Caco-2 (cell line): ENCODE data around the gene KRT27. TPM values are rescaled to one million over a fixed set of nuclear protein-coding genes. Genes with fewer than 3 reads are reported as not detected.

Experiments
- BruUV-seq: library from RNA; stranded (reverse); fragments of 400-500 nt; replicated peaks from 2 replicates; lab custom pipeline; 2021; lab: Mats Ljungman, UMichigan
- CTCF ChIA-PET: fragments of 300-600 bp; sonication (Branson Sonifier 250); formaldehyde crosslinking; loops from one replicate; lab custom pipeline; 2022; ENCODE audit warnings: antibody characterized with exemption; lab: Charles Lee
- POLR2A ChIA-PET: fragments of 300-600 bp; sonication (Branson Sonifier 250); formaldehyde crosslinking; loops from one replicate; lab custom pipeline; 2022; ENCODE audit warnings: antibody characterized with exemption; lab: Charles Lee
- DNase-seq, 2 experiments: peaks; one replicate each; pipeline versions ENCODE4 v3.0.0 to v3.0.0-alpha.2; 2020 to 2022
- H3K27me3 ChIP-seq: replicated peaks from 2 replicates; pipeline ENCODE4 v1.6.0; 2011; ENCODE audit warnings: low read length; ENCODE audit not compliant: control insufficient read depth, insufficient read depth
- H3K36me3 ChIP-seq: 2 replicates; pipeline ENCODE4 v1.5.1; 2011; ENCODE audit warnings: low read length; ENCODE audit not compliant: control insufficient read depth, insufficient read depth
- H3K4me1 ChIP-seq: fragments of 250-450 bp; sonication (Bioruptor Pico); 2 replicates; pipeline ENCODE4 v1.5.1; 2020; ENCODE audit warnings: mild to moderate bottlenecking
- H3K4me3 ChIP-seq: 2 replicates; pipeline ENCODE4 v1.5.1; 2011; ENCODE audit warnings: low read depth, mild to moderate bottlenecking, control low read depth, low read length
- H3K9me3 ChIP-seq: fragments of 250-450 bp; sonication (Bioruptor Pico); 2 replicates; pipeline ENCODE4 v1.5.1; 2020; ENCODE audit warnings: mild to moderate bottlenecking, moderate library complexity
- H3K27ac Mint-ChIP-seq: one replicate; pipeline ENCODE4 v1.8.0; 2022; ENCODE audit warnings: mixed read lengths; ENCODE audit not compliant: unreplicated experiment
- H3K27me3 Mint-ChIP-seq: one replicate; pipeline ENCODE4 v1.8.0; 2022; ENCODE audit warnings: mixed read lengths; ENCODE audit not compliant: insufficient read depth, unreplicated experiment
- H3K36me3 Mint-ChIP-seq: one replicate; pipeline ENCODE4 v1.8.0; 2022; ENCODE audit warnings: mild to moderate bottlenecking, mixed read lengths; ENCODE audit not compliant: insufficient read depth, unreplicated experiment
- H3K4me1 Mint-ChIP-seq: one replicate; pipeline ENCODE4 v1.8.0; 2022; ENCODE audit warnings: low read depth, mixed read lengths; ENCODE audit not compliant: unreplicated experiment
- H3K4me3 Mint-ChIP-seq: one replicate; pipeline ENCODE4 v1.8.0; 2022; ENCODE audit warnings: mild to moderate bottlenecking, moderate library complexity, mixed read lengths; ENCODE audit not compliant: unreplicated experiment
- H3K9me3 Mint-ChIP-seq: one replicate; pipeline ENCODE4 v1.8.0; 2022; ENCODE audit warnings: mixed read lengths; ENCODE audit not compliant: unreplicated experiment
- CTCF ChIP-seq, 2 experiments: fragments of 200-600 bp in 1 of 2; IDR thresholded peaks; 1 replicate in 1 of 2; 2 replicates in 1 of 2; pipeline versions ENCODE4 v1.5.1 to v1.8.0; 2011 to 2022; ENCODE audit warnings: antibody characterized with exemption in 1 of 2, control low read depth in 1 of 2, inconsistent platforms in 1 of 2, low read depth in 1 of 2, low read length in 1 of 2, mild to moderate bottlenecking in 1 of 2, moderate library complexity in 1 of 2; ENCODE audit not compliant: insufficient read depth in 1 of 2, severe bottlenecking in 1 of 2, unreplicated experiment in 1 of 2
- intact Hi-C: fragments of 100-400 bp; cut with micrococcal nuclease; formaldehyde crosslinking; loops from one replicate; pipeline ENCODE4 v1.10.0; 2022; ENCODE audit not compliant: unreplicated experiment
- total RNA-seq: library from RNA; stranded (reverse); gene quantifications from 2 replicates; pipeline ENCODE4 v1.2.3, GENCODE V29; 2022

KRT27 gene
- total RNA-seq, 1 experiment from 2014 or later: not detected

GRCh38 chr17:40801157-40801556 is 18.8 kb upstream of the KRT27 start:
- no peak for DNase-seq
- intact Hi-C loops: loop anchor here (5.0 kb wide), 3 partner anchors 51 to 846 kb away; no protein-coding TSS in a partner anchor
- ChIA-PET POLR2A (no interaction called here), CTCF (no interaction called here)
- no peaks in the 10 kb centered on the region for H3K36me3 Mint-ChIP-seq
- H3K4me3 Mint-ChIP-seq: no peak overlapping the region
- no peak overlapping the region for H3K27ac Mint-ChIP-seq
- H3K27me3 ChIP-seq: no peaks in the 10 kb centered on the region
- TF ChIP-seq CTCF (IDR thresholded peaks at IDR 0.05; ENCODE audit: insufficient read depth in 1 of 2, low read depth in 1 of 2, low read length in 1 of 2, severe bottlenecking in 1 of 2, unreplicated experiment in 1 of 2): no peak
- no peaks in the 10 kb centered on the region for H3K9me3 Mint-ChIP-seq
- no peak overlapping the region for H3K4me3 ChIP-seq
- no peaks in the 10 kb centered on the region for H3K4me1 Mint-ChIP-seq
- no peaks in the 10 kb centered on the region for H3K9me3 ChIP-seq
- no peaks in the 10 kb centered on the region for H3K36me3 ChIP-seq
- H3K4me1 ChIP-seq: 0 out of 2 replicates have a peak, but pooled peaks cover 5% of the 10 kb centered on the region
- BruUV-seq: no TSS peak
- H3K27me3 Mint-ChIP-seq: peaks cover 4% of the 10 kb centered on the region

DNA sequence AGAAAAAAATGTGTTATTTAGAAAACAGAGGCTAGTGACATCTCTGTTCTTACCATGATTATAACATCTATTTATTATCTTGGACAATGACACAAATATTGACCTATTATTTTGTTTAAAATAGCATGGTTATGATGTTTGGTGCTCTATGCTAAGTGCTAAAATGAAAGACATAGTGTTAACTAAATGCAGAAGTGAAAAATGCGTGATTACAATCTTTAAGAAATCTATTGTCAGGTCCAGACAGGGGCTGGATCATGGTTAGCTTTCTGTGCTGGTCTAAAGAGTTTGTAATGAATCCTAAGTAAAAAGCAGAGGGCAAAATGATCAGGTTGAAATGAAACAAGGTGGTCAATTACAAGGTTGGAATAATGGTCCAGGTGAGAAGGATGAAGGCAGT is 18.0 kb upstream of the KRT27 start:
- intact Hi-C loops: loop anchor here (5.0 kb wide), 3 partner anchors 52 to 847 kb away; no protein-coding TSS in a partner anchor
- no peak overlapping the region for H3K4me3 ChIP-seq
- H3K9me3 Mint-ChIP-seq: no peaks in the 10 kb centered on the region
- POLR2A ChIA-PET: no interaction called here
- no peaks in the 10 kb centered on the region for H3K27me3 ChIP-seq
- BruUV-seq: no TSS peak
- no peaks in the 10 kb centered on the region for H3K9me3 ChIP-seq
- CTCF ChIA-PET: no interaction called here
- H3K27me3 Mint-ChIP-seq: peaks cover 6% of the 10 kb centered on the region
- H3K4me1 Mint-ChIP-seq: no peaks in the 10 kb centered on the region
- 0 out of 2 replicates have a peak, but pooled peaks cover 5% of the 10 kb centered on the region for H3K4me1 ChIP-seq
- no peak overlapping the region for H3K4me3 Mint-ChIP-seq
- H3K27ac Mint-ChIP-seq: no peak overlapping the region
- TF ChIP-seq CTCF (IDR thresholded peaks at IDR 0.05; ENCODE audit: insufficient read depth in 1 of 2, low read depth in 1 of 2, low read length in 1 of 2, severe bottlenecking in 1 of 2, unreplicated experiment in 1 of 2): no peak
- H3K36me3 Mint-ChIP-seq: no peaks in the 10 kb centered on the region
- DNase-seq: no peak
- H3K36me3 ChIP-seq: no peaks in the 10 kb centered on the region

GRCh38 chr17:40799859-40800258 is 17.5 kb upstream of the KRT27 start, which contains the start of gene KRT28:
Gene KRT28 (minus strand): TSS chr17:40799959. CDS start chr17:40799893, 66 bp downstream.
- H3K4me3 Mint-ChIP-seq: no peak within 1 kb of the TSS
- ChIA-PET POLR2A (no interaction called here), CTCF (no interaction called here)
- intact Hi-C loops: loop anchor here (5.0 kb wide), 3 partner anchors 52 to 847 kb away; no protein-coding TSS in a partner anchor
- H3K36me3 ChIP-seq: no peaks in the 10 kb centered on the region
- H3K27me3 ChIP-seq: no peaks in the 10 kb centered on the region
- no peak within 1 kb of the TSS for H3K4me3 ChIP-seq
- TF ChIP-seq CTCF (IDR thresholded peaks at IDR 0.05; ENCODE audit: insufficient read depth in 1 of 2, low read depth in 1 of 2, low read length in 1 of 2, severe bottlenecking in 1 of 2, unreplicated experiment in 1 of 2): no peak
- no peak within 1 kb of the TSS for H3K27ac Mint-ChIP-seq
- no peaks in the 10 kb centered on the region for H3K4me1 Mint-ChIP-seq
- peaks cover 6% of the 10 kb centered on the region for H3K27me3 Mint-ChIP-seq
- 0 out of 2 replicates have a peak, but pooled peaks cover 5% of the 10 kb centered on the region for H3K4me1 ChIP-seq
- H3K9me3 ChIP-seq: no peaks in the 10 kb centered on the region
- no peaks in the 10 kb centered on the region for H3K9me3 Mint-ChIP-seq
- no peaks in the 10 kb centered on the region for H3K36me3 Mint-ChIP-seq
- BruUV-seq: no TSS peak
- DNase-seq: no peak
